Chondrocyte (in vitro differentiated cells): Measurements from ENCODE around the gene SIPA1L3. TPM values are rescaled to one million over a fixed set of nuclear protein-coding genes. Genes with fewer than 3 reads are reported as not detected.

ENCODE experiments used
- DNase-seq: peaks from one replicate; pipeline ENCODE4 v3.0.0; 2021; ENCODE audit warnings: mixed read lengths, low spot score
- H3K27ac Mint-ChIP-seq: one replicate; pipeline ENCODE4 v1.8.0; 2021; ENCODE audit warnings: mild to moderate bottlenecking, moderate library complexity, mixed read lengths; ENCODE audit not compliant: unreplicated experiment
- H3K27me3 Mint-ChIP-seq: 2 replicates; pipeline ENCODE4 v1.8.0; 2021; ENCODE audit warnings: low read depth, mixed read lengths
- H3K36me3 Mint-ChIP-seq: 2 replicates; pipeline ENCODE4 v1.8.0; 2021; ENCODE audit warnings: low read depth, mixed read lengths
- H3K4me1 Mint-ChIP-seq: 2 replicates; pipeline ENCODE4 v1.8.0; 2021; ENCODE audit warnings: low read depth, mild to moderate bottlenecking, mixed read lengths
- H3K4me3 Mint-ChIP-seq: one replicate; pipeline ENCODE4 v1.8.0; 2021; ENCODE audit warnings: mild to moderate bottlenecking, moderate library complexity, mixed read lengths; ENCODE audit not compliant: unreplicated experiment
- H3K9me3 Mint-ChIP-seq: 2 replicates; pipeline ENCODE4 v1.8.0; 2021; ENCODE audit warnings: low read depth, mixed read lengths
- total RNA-seq: library from RNA; stranded (reverse); gene quantifications from 3 replicates; pipeline ENCODE4 v1.2.1, GENCODE V29; 2021
- TF ChIP-seq, protein P1 (sequence below): fragments of 200-600 bp; sonication (generic); IDR thresholded peaks from 2 replicates; pipeline ENCODE4 v1.5.0; 2021; ENCODE audit warnings: antibody characterized with exemption, mild to moderate bottlenecking, moderate library complexity

Gene SIPA1L3
- total RNA-seq, 1 donor from 2014 or later = 17.5 TPM

DNA sequence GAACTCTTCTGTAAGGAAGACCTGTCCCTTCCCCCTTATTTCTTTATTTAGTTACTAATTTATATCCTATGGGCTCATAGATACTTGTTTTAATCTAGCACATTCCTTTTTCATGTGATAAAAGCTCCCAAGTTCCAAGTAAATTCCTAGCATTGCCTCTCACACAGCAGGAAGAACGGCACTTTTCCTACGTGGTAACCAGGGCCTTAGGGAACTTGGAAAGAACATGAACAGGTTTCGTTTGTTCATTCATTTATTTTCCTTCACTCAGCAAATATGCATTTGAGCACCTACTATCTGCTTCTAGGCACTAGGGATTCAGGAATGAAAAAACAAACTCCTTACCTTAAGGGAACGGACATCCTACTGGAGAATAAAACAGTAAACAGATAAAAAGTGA, 125.1 kb downstream of the SIPA1L3 start:
- no peak overlapping the region for H3K4me3 Mint-ChIP-seq
- peaks cover 9% of the 10 kb centered on the region for H3K9me3 Mint-ChIP-seq
- H3K4me1 Mint-ChIP-seq = peaks cover 83% of the 10 kb centered on the region
- no peaks in the 10 kb centered on the region for H3K27me3 Mint-ChIP-seq
- DNase-seq = no peak
- H3K27ac Mint-ChIP-seq = peak overlapping the region; percentile 88
- H3K36me3 Mint-ChIP-seq = peaks cover 4% of the 10 kb centered on the region
- TF ChIP-seq, protein P1, sequence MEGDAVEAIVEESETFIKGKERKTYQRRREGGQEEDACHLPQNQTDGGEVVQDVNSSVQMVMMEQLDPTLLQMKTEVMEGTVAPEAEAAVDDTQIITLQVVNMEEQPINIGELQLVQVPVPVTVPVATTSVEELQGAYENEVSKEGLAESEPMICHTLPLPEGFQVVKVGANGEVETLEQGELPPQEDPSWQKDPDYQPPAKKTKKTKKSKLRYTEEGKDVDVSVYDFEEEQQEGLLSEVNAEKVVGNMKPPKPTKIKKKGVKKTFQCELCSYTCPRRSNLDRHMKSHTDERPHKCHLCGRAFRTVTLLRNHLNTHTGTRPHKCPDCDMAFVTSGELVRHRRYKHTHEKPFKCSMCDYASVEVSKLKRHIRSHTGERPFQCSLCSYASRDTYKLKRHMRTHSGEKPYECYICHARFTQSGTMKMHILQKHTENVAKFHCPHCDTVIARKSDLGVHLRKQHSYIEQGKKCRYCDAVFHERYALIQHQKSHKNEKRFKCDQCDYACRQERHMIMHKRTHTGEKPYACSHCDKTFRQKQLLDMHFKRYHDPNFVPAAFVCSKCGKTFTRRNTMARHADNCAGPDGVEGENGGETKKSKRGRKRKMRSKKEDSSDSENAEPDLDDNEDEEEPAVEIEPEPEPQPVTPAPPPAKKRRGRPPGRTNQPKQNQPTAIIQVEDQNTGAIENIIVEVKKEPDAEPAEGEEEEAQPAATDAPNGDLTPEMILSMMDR = no peak

DNA sequence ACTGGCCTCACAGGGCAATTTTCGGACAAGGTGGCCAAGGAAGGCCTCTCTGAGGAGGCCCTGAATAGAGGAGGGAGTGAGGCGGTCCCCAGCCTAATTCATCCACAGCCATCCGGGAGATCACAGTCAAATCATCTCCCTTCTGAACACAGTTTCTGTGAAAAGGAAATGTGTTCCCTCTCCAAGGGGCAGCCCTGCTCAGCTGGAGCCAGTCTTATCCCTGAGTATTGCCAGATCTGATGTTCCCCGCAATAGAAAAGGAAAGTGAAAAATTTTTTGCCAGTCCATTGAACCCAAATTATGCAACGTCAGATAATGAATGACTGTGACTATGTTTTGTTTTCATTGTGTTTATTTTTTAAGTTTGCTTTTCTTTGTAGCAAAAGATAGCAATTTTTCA, 125.9 kb downstream of the SIPA1L3 start:
- Mint-ChIP-seq H3K27ac (peak overlapping the region; percentile 88), H3K4me1 (peaks cover 85% of the 10 kb centered on the region), H3K4me3 (no peak overlapping the region), H3K9me3 (peaks cover 9% of the 10 kb centered on the region), H3K27me3 (no peaks in the 10 kb centered on the region), H3K36me3 (peaks cover 4% of the 10 kb centered on the region)
- TF ChIP-seq, protein P1 = no peak
- no peak for DNase-seq

DNA sequence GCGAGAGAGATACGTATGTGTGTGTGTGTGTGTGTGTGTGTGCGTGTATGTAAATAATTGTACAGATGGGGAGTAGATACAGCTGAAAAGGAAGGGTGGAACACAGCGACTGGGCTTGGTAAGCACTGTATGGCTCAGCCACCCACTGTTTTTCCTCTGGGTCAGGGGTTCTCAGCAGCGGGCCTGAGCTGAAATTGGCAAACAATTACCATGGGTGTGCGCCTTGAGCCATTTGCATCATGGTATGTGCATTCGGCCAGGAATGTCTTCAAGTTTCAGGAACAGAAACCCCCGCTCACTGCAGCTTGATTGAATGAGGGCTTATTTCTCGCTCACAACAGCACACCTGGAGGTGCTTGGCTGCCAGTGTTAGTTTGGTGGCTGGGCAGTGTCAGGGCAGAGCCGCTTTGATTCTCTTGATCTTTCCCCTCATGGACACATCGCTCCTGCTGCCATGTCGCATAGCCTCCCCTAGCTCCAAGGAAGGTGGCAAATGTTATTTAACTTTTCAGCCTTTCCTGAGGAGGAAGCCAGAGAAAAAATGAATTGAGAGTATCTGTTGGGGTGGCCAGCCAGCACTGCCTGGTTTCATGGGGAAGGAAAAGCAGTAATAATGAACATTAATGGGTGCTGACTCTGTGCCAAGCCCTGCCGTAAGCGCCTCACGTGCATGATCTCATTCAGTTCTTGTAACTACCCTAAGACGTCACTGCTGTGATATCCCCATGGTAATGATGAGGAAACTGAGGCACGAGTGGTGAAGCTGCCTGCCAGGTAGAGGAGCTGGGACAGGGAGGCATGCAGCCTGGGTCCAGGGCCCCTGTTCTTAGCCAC, 126.9 kb downstream of the SIPA1L3 start:
- TF ChIP-seq, protein P1 = no peak
- Mint-ChIP-seq H3K27ac (peak overlapping the region; percentile 88), H3K27me3 (no peaks in the 10 kb centered on the region), H3K4me1 (peaks cover 76% of the 10 kb centered on the region), H3K36me3 (peaks cover 4% of the 10 kb centered on the region), H3K9me3 (peaks cover 9% of the 10 kb centered on the region), H3K4me3 (no peak overlapping the region)
- DNase-seq = no peak

DNA sequence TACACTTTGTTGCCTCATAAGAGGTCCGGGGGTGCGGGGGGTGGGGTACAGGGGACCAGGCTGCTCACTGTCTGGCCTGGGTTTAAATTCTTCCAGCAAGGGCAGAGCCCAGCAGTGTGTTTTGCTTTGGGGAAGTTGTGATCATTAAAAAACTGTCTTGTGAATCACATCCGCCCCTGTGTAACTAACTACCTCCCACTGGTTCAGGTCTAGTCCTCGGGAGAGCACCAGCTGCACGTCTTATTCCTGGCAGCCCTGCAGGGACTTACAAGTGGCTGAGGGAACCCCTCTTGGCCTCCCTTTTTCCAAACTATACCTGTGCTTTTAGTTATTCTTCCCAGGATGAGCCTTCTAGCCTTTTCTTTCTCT, 127.5 kb downstream of the SIPA1L3 start:
- no peaks in the 10 kb centered on the region for H3K27me3 Mint-ChIP-seq
- TF ChIP-seq, protein P1 = no peak
- DNase-seq = no peak
- peaks cover 4% of the 10 kb centered on the region for H3K36me3 Mint-ChIP-seq
- H3K9me3 Mint-ChIP-seq = peaks cover 9% of the 10 kb centered on the region
- no peak overlapping the region for H3K4me3 Mint-ChIP-seq
- peak overlapping the region; percentile 66 for H3K27ac Mint-ChIP-seq
- peaks cover 71% of the 10 kb centered on the region for H3K4me1 Mint-ChIP-seq

DNA sequence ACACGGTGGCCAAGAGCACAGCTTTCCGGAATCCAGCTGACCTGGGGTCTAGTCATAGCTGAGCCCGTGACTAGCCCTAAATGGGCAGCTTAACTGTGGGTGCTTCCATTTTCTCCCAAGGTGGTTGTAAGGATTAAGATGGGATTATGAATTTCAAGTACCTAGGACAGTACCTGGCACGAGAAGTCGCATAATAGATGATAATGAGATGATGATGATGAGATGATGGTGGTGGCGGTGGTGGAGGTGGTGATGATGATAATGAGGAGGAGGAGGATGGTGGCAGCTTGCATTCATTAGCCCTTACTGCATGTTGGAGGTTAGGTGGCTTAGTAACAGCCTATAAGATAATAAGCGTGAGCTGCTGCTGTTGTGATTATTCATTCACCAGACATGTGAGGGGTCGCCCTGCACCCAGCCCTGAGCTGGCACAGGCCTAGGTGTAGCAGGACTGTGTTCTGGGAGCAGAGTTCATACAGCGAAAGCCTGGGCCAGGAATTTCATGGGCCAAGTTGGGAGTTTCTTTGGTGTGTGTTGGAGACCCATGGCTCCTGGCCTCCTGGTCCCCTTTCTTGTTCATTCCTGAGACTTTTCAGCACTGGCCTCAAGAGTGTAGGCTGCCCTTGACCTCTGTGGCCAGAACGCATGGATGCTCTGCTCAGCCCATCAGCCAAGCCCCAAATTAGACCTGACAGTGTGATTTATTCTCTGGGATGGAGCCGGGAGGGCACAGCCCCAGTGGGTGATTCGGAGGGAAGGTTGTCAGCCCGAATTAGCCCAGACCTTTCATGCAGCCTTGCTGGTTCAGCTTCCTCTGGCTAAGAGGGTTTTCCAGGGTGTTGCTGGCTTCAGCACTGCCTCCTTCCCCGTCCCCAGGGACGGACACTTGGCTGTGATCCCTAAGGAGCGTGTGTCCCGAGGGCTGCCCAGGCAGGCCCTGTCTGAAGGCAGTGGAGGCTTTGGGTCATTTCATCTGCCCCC, 128.8 kb downstream of the SIPA1L3 start:
- peaks cover 6% of the 10 kb centered on the region for H3K9me3 Mint-ChIP-seq
- H3K27ac Mint-ChIP-seq = peak overlapping the region; percentile 74
- no peaks in the 10 kb centered on the region for H3K27me3 Mint-ChIP-seq
- H3K36me3 Mint-ChIP-seq = peaks cover 4% of the 10 kb centered on the region
- peaks cover 66% of the 10 kb centered on the region for H3K4me1 Mint-ChIP-seq
- TF ChIP-seq, protein P1 = no peak
- no peak for DNase-seq
- no peak overlapping the region for H3K4me3 Mint-ChIP-seq
